Measurements from ENCODE around the gene KLB. TPM values are rescaled to one million over a fixed set of nuclear protein-coding genes. Genes with fewer than 3 reads are reported as not detected.
"Not testable (repeated sequence)": the region's sequence is repeated elsewhere in the genome, so short reads cannot be mapped to it uniquely, and the experiment has no call there.

Gene KLB
- total RNA-seq, 3 donors from 2014 or later (not counting 1 experiment from before 2014, with no cell fraction given): 0.07 to 0.16 (median 0.10) TPM

- Histone ChIP-seq H3K4me3 (ENCODE audit: low read length) (no peak overlapping the region), H3K27me3 (ENCODE audit: control insufficient read depth, insufficient read depth, low read length) (no peaks in the 10 kb centered on the region), H3K9me3 (ENCODE audit: control insufficient read depth, insufficient read depth, low read length) (no peaks in the 10 kb centered on the region), H3K4me1 (ENCODE audit: control insufficient read depth, insufficient read depth, low read length) (peaks cover 19% of the 10 kb centered on the region), H3K27ac (ENCODE audit: low read length) (no peak overlapping the region), H3K36me3 (ENCODE audit: control insufficient read depth, insufficient read depth, low read length) (peaks cover 67% of the 10 kb centered on the region)
- ATAC-seq (no peak), DNase-seq (no peak)
- Mint-ChIP-seq H3K27me3 (ENCODE audit: low read depth in 2 of 2) (no peaks in the 10 kb centered on the region), H3K4me3 (no peak overlapping the region), H3K36me3 (peaks cover 42% of the 10 kb centered on the region), H3K9me3 (no peaks in the 10 kb centered on the region), H3K4me1 (peaks cover 35 to 49% of the 10 kb centered on the region in 2 donors), H3K27ac (no peak overlapping the region)
- no peak for TF ChIP-seq CTCF (IDR thresholded peaks at IDR 0.05)
- WGBS (ENCODE audit: insufficient coverage): 96% methylated on average over 6 of the region's 6 CpGs
- intact Hi-C loops (cut with micrococcal nuclease): loop anchor here (5.0 to 10.0 kb wide), 4 partner anchors 88 to 411 kb away; partner anchors contain the start of genes RFC1, SMIM14 and WDR19
These were observed 48.8 kb downstream of the KLB start for GRCh38 chr4:39455486-39455885.

- 76% methylated on average over 10 of the region's 10 CpGs for WGBS (ENCODE audit: insufficient coverage)
- DNase-seq: no peak
- H3K36me3 ChIP-seq (ENCODE audit: control insufficient read depth, insufficient read depth, low read length): peaks cover 53% of the 10 kb centered on the region
- H3K4me3 ChIP-seq (ENCODE audit: low read length): no peak overlapping the region
- H3K9me3 ChIP-seq (ENCODE audit: control insufficient read depth, insufficient read depth, low read length): no peaks in the 10 kb centered on the region
- no peak for ATAC-seq
- peak overlapping the region; percentile 100 for H3K27ac ChIP-seq (ENCODE audit: low read length)
- TF ChIP-seq CTCF (IDR thresholded peaks at IDR 0.05): no peak
- no peaks in the 10 kb centered on the region for H3K27me3 Mint-ChIP-seq (ENCODE audit: low read depth in 2 of 2)
- H3K36me3 Mint-ChIP-seq: peaks cover 38% of the 10 kb centered on the region
- intact Hi-C loops (cut with micrococcal nuclease): loop anchor here (5.0 to 10.0 kb wide), 4 partner anchors 90 to 412 kb away; partner anchors contain the start of genes RFC1, SMIM14 and WDR19
- peaks cover 19% of the 10 kb centered on the region for H3K4me1 ChIP-seq (ENCODE audit: control insufficient read depth, insufficient read depth, low read length)
- H3K27me3 ChIP-seq (ENCODE audit: control insufficient read depth, insufficient read depth, low read length): no peaks in the 10 kb centered on the region
- peaks cover 28 to 44% of the 10 kb centered on the region in 2 donors for H3K4me1 Mint-ChIP-seq
- H3K9me3 Mint-ChIP-seq: no peaks in the 10 kb centered on the region
- H3K27ac Mint-ChIP-seq: peak overlapping the region; percentile 99 to 100
- peak overlapping the region; percentile 98 for H3K4me3 Mint-ChIP-seq
These were observed 50.4 kb downstream of the KLB start for GRCh38 chr4:39456946-39457763.

GRCh38 chr4:39458161-39458504 lies 51.4 kb downstream of the KLB start:
- not testable (repeated sequence) for H3K9me3 Mint-ChIP-seq; DNase-seq; H3K27me3 ChIP-seq (ENCODE audit: control insufficient read depth, insufficient read depth, low read length); H3K27me3 Mint-ChIP-seq (ENCODE audit: low read depth in 2 of 2); H3K9me3 ChIP-seq (ENCODE audit: control insufficient read depth, insufficient read depth, low read length)
- peak; percentile 1 to 9 (median 3) for ATAC-seq
- Mint-ChIP-seq H3K27ac (peak overlapping the region; percentile 99 to 100), H3K4me3 (peak overlapping the region; percentile 98), H3K4me1 (peaks cover 28 to 34% of the 10 kb centered on the region in 2 donors), H3K36me3 (peaks cover 31% of the 10 kb centered on the region)
- Histone ChIP-seq H3K36me3 (ENCODE audit: control insufficient read depth, insufficient read depth, low read length) (peaks cover 45% of the 10 kb centered on the region), H3K4me1 (ENCODE audit: control insufficient read depth, insufficient read depth, low read length) (peaks cover 19% of the 10 kb centered on the region), H3K4me3 (ENCODE audit: low read length) (peak overlapping the region; percentile 99), H3K27ac (ENCODE audit: low read length) (peak overlapping the region; percentile 100)
- 0% methylated on average over 13 of the region's 13 CpGs for WGBS (ENCODE audit: insufficient coverage)
- intact Hi-C loops (cut with micrococcal nuclease): loop anchor here (1.0 to 10.0 kb wide), 6 partner anchors 11 to 413 kb away; partner anchors contain the start of genes RFC1, SMIM14 and WDR19

GRCh38 chr4:39458505-39459300 lies 52.0 kb downstream of the KLB start, which contains the start of the genes LIAS and RPL9:
Gene LIAS, plus strand, starts transcription at chr4:39459056. Its CDS starts 62 bp downstream, at chr4:39459118.
Gene RPL9, minus strand, starts transcription at chr4:39458922. Its CDS starts 483 bp downstream, at chr4:39458439.
- peaks cover 41% of the 10 kb centered on the region for H3K36me3 ChIP-seq (ENCODE audit: control insufficient read depth, insufficient read depth, low read length)

More at GRCh38 chr4:39458505-39459300, 52.0 kb downstream of the KLB start, which contains the start of the genes LIAS and RPL9:
- Mint-ChIP-seq H3K36me3 (peaks cover 25% of the 10 kb centered on the region), H3K27ac (peak within 1 kb of the TSS; percentile 99 to 100), H3K4me3 (peak within 1 kb of the TSS; percentile 98), H3K27me3 (ENCODE audit: low read depth in 2 of 2) (no peaks in the 10 kb centered on the region), H3K4me1 (peaks cover 28 to 34% of the 10 kb centered on the region in 2 donors), H3K9me3 (no peaks in the 10 kb centered on the region)
- under 1% methylated on average over 55 of the region's 55 CpGs for WGBS (ENCODE audit: insufficient coverage)
- TF ChIP-seq CTCF (IDR thresholded peaks at IDR 0.05): no peak
- Histone ChIP-seq H3K4me3 (ENCODE audit: low read length) (peak within 1 kb of the TSS; percentile 99), H3K27ac (ENCODE audit: low read length) (peak within 1 kb of the TSS; percentile 100), H3K4me1 (ENCODE audit: control insufficient read depth, insufficient read depth, low read length) (peaks cover 19% of the 10 kb centered on the region), H3K27me3 (ENCODE audit: control insufficient read depth, insufficient read depth, low read length) (no peaks in the 10 kb centered on the region), H3K9me3 (ENCODE audit: control insufficient read depth, insufficient read depth, low read length) (no peaks in the 10 kb centered on the region)
- intact Hi-C loops (cut with micrococcal nuclease): loop anchor here (1.0 to 10.0 kb wide), 6 partner anchors 11 to 414 kb away; partner anchors contain the start of genes RFC1, SMIM14 and WDR19
- DNase-seq: peak; percentile 94 to 99
- ATAC-seq: peak; percentile 80 to 94 (median 87)
